A673 (cell line): ENCODE measurements around the gene ARFGAP1. TPM values are rescaled to one million over a fixed set of nuclear protein-coding genes. Genes with fewer than 3 reads are reported as not detected.
A peak's percentile ranks its signal among the peaks of the same experiment; 100 is the strongest.

Experiments
- BruUV-seq: library from RNA; stranded (reverse); fragments of 400-500 nt; replicated peaks from 2 replicates; lab custom pipeline; 2021; lab: Mats Ljungman, UMichigan
- CTCF ChIA-PET: fragments of 300-600 bp; sonication (Branson Sonifier 250); formaldehyde crosslinking; loops from one replicate; lab custom pipeline; 2022; ENCODE audit warnings: antibody characterized with exemption; lab: Charles Lee
- POLR2A ChIA-PET: fragments of 300-600 bp; sonication (Branson Sonifier 250); formaldehyde crosslinking; loops from one replicate; lab custom pipeline; 2022; ENCODE audit warnings: antibody characterized with exemption; ENCODE audit not compliant: low non-redundant PET; lab: Charles Lee
- DNase-seq: peaks from one replicate; pipeline ENCODE4 v3.0.0-alpha.2; 2015; ENCODE audit warnings: low spot score
- H3K27ac ChIP-seq: fragments of 200-600 bp; sonication (generic); 2 replicates; pipeline ENCODE4 v1.5.1; 2016; ENCODE audit warnings: mixed run types, low read depth, mild to moderate bottlenecking, mixed read lengths, antibody characterized with exemption, low read length; ENCODE audit not compliant: poor library complexity, severe bottlenecking
- H3K27me3 ChIP-seq: fragments of 200-600 bp; sonication (generic); replicated peaks from 2 replicates; pipeline ENCODE4 v1.6.1; 2017; ENCODE audit warnings: mixed run types, low read depth, mild to moderate bottlenecking, mixed read lengths, antibody characterized with exemption, low read length; ENCODE audit not compliant: insufficient read depth, poor library complexity
- H3K36me3 ChIP-seq: fragments of 200-600 bp; sonication (generic); 2 replicates; pipeline ENCODE4 v1.6.1; 2016; ENCODE audit warnings: mixed run types, mild to moderate bottlenecking, mixed read lengths, antibody characterized with exemption, low read length; ENCODE audit not compliant: insufficient read depth, poor library complexity, severe bottlenecking
- H3K4me1 ChIP-seq: fragments of 200-600 bp; sonication (generic); 2 replicates; pipeline ENCODE4 v1.6.1; 2017; ENCODE audit warnings: mixed run types, mild to moderate bottlenecking, mixed read lengths, antibody characterized with exemption, low read length; ENCODE audit not compliant: insufficient read depth, poor library complexity, severe bottlenecking
- H3K4me3 ChIP-seq: fragments of 200-600 bp; sonication (generic); 2 replicates; pipeline ENCODE4 v1.5.1; 2016; ENCODE audit warnings: low read depth, mixed run types, mild to moderate bottlenecking, mixed read lengths, low read length; ENCODE audit not compliant: poor library complexity, severe bottlenecking
- H3K9me3 ChIP-seq: fragments of 200-600 bp; sonication (generic); 2 replicates; pipeline ENCODE4 v1.6.1; 2016; ENCODE audit warnings: mixed run types, low read depth, mild to moderate bottlenecking, mixed read lengths, antibody characterized with exemption, low read length; ENCODE audit not compliant: poor library complexity, severe bottlenecking
- EZH2 ChIP-seq: fragments of 200-600 bp; sonication (generic); IDR thresholded peaks from 2 replicates; pipeline ENCODE4 v1.6.1; 2017; ENCODE audit warnings: borderline replicate concordance, low read depth, mild to moderate bottlenecking, mixed read lengths, antibody characterized with exemption, low read length; ENCODE audit not compliant: poor library complexity, severe bottlenecking
- intact Hi-C: fragments of 100-400 bp; cut with micrococcal nuclease; formaldehyde crosslinking; loops from one replicate; pipeline ENCODE4 v1.10.0; 2022; ENCODE audit not compliant: unreplicated experiment
- total RNA-seq: library from RNA; stranded (reverse); gene quantifications from 2 replicates; pipeline ENCODE4 v1.2.3, GENCODE V29; 2021
- TF ChIP-seq, protein P1 (sequence below): fragments of 300-800, 200-600 bp; sonication (generic); conservative IDR thresholded peaks from 2 replicates; pipeline ENCODE4 v1.5.1; 2017; ENCODE audit warnings: low read depth, mild to moderate bottlenecking, antibody characterized with exemption, low read length, moderate library complexity, mixed read lengths

The ARFGAP1 gene
- total RNA-seq, 1 experiment from 2014 or later = 90.4 TPM

DNA sequence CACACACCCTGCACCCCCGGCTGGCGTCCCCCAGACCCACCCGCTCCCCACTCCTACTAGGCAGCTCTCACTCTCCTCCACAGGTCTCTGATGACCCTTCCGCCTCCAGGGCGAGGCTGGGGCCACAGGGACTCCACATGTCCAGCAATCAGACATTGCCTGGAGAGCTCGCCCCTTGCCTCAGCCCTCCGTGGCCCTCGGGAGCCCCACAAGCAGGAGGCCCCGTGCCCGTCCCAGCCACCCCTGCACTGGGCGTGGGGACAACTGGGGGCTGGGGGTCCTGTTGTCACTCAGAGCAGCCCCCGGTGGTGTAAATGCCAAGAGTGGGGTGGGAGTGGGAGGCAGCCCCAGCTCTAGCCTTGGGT is 21.9 kb downstream of the ARFGAP1 start:
- CTCF ChIA-PET = interaction anchor here (0.8 kb wide), 1 partner anchor 71 kb away, joined by 3 read pairs; no protein-coding TSS in a partner anchor
- BruUV-seq = no TSS peak
- no peak for TF ChIP-seq EZH2
- POLR2A ChIA-PET = no interaction called here
- intact Hi-C loops = no loop called here
- no peaks in the 10 kb centered on the region for H3K4me1 ChIP-seq
- DNase-seq = no peak
- H3K4me3 ChIP-seq = no peak overlapping the region
- peaks cover 42% of the 10 kb centered on the region for H3K27me3 ChIP-seq
- no peaks in the 10 kb centered on the region for H3K36me3 ChIP-seq
- H3K27ac ChIP-seq = no peak overlapping the region
- H3K9me3 ChIP-seq = no peaks in the 10 kb centered on the region

DNA sequence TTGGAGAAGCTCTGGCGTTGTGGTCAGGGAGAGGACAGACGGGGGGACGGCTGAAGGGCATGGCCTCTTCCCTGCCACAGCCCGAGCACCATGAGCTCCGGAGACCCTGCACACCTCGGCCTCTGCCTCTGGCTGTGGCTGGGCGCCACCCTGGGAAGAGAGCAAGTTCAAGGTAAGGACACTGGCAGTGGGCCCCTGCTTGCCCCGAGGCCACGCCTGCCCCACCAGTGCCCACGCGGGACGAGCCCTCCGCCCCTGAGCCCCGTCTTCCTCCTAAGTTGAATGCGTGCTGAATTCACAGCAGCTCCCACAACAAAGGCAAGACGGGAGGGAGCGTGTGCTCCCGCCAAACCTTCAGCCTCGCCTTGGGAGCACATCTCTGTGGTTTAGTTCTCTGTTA is 22.4 kb downstream of the ARFGAP1 start:
- Histone ChIP-seq H3K9me3 (no peaks in the 10 kb centered on the region), H3K36me3 (no peaks in the 10 kb centered on the region), H3K27ac (no peak overlapping the region), H3K4me3 (no peak overlapping the region), H3K4me1 (no peaks in the 10 kb centered on the region), H3K27me3 (peaks cover 47% of the 10 kb centered on the region)
- BruUV-seq = no TSS peak
- POLR2A ChIA-PET = no interaction called here
- CTCF ChIA-PET = interaction anchor here (0.8 kb wide), 1 partner anchor 72 kb away, joined by 3 read pairs; no protein-coding TSS in a partner anchor
- DNase-seq = no peak
- TF ChIP-seq EZH2 = no peak
- TF ChIP-seq, protein P1, sequence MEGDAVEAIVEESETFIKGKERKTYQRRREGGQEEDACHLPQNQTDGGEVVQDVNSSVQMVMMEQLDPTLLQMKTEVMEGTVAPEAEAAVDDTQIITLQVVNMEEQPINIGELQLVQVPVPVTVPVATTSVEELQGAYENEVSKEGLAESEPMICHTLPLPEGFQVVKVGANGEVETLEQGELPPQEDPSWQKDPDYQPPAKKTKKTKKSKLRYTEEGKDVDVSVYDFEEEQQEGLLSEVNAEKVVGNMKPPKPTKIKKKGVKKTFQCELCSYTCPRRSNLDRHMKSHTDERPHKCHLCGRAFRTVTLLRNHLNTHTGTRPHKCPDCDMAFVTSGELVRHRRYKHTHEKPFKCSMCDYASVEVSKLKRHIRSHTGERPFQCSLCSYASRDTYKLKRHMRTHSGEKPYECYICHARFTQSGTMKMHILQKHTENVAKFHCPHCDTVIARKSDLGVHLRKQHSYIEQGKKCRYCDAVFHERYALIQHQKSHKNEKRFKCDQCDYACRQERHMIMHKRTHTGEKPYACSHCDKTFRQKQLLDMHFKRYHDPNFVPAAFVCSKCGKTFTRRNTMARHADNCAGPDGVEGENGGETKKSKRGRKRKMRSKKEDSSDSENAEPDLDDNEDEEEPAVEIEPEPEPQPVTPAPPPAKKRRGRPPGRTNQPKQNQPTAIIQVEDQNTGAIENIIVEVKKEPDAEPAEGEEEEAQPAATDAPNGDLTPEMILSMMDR = no peak
- intact Hi-C loops = no loop called here

- TF ChIP-seq, protein P1 = 0 out of 2 replicates have a peak, but pooled peaks have one; percentile 26
- no peak for TF ChIP-seq EZH2
- Histone ChIP-seq H3K4me1 (no peaks in the 10 kb centered on the region), H3K9me3 (no peaks in the 10 kb centered on the region), H3K36me3 (no peaks in the 10 kb centered on the region), H3K27ac (no peak overlapping the region), H3K27me3 (peaks cover 51% of the 10 kb centered on the region), H3K4me3 (no peak overlapping the region)
- intact Hi-C loops = no loop called here
- ChIA-PET CTCF (interaction anchor here (0.8 kb wide), 1 partner anchor 72 kb away, joined by 3 read pairs; no protein-coding TSS in a partner anchor), POLR2A (no interaction called here)
- no peak for DNase-seq
- no TSS peak for BruUV-seq
Observed at GRCh38 chr20:63295422-63295821, 22.8 kb downstream of the ARFGAP1 start.

DNA sequence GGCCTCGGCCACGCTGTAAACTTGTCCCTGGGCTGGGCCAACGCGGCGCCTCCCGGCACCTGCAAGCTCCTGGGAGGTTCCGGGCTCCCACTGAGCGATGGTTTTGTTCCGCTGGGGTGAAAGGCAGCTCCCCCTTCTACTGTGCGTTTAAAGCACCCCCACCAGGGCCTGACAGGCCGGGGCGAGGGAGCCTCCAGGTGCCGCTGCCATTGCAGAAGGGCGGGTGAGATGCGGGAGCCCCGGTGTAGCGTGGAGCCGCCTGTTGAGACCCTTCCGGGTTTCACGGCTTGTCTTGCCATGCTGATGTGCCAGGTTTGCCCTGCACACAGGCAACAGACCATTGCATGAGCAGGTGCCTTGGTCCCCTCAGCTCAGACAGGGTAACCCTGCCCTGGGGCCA is 23.2 kb downstream of the ARFGAP1 start:
- no peaks in the 10 kb centered on the region for H3K9me3 ChIP-seq
- POLR2A ChIA-PET = no interaction called here
- H3K27ac ChIP-seq = no peak overlapping the region
- TF ChIP-seq EZH2 = no peak
- TF ChIP-seq, protein P1 = no peak
- peaks cover 55% of the 10 kb centered on the region for H3K27me3 ChIP-seq
- CTCF ChIA-PET = no interaction called here
- H3K36me3 ChIP-seq = no peaks in the 10 kb centered on the region
- DNase-seq = no peak
- intact Hi-C loops = no loop called here
- H3K4me1 ChIP-seq = no peaks in the 10 kb centered on the region
- no peak overlapping the region for H3K4me3 ChIP-seq
- BruUV-seq = no TSS peak
